GM19372 (cell line): ENCODE measurements around the gene FURIN.
"Not testable (repeated sequence)": the region's sequence is repeated elsewhere in the genome, so short reads cannot be mapped to it uniquely, and the experiment has no call there.

ENCODE experiments used
- ATAC-seq: cut with Tn5 transposase; IDR thresholded peaks from one replicate; pipeline ENCODE4 v1.9.1; 2021; ENCODE audit warnings: mild to moderate bottlenecking, low read depth, moderate library complexity; ENCODE audit not compliant: unreplicated experiment

The FURIN gene

GRCh38 chr15:90869601-90870353 lies 1.4 kb downstream of the FURIN start:
- no peak for ATAC-seq

GRCh38 chr15:90870354-90871138 lies 2.2 kb downstream of the FURIN start:
- ATAC-seq = no peak

- no peak for ATAC-seq
Measured at GRCh38 chr15:90871139-90871715, 2.8 kb downstream of the FURIN start.

- ATAC-seq = no peak
Measured at GRCh38 chr15:90871716-90872485, 3.5 kb downstream of the FURIN start.

- no peak for ATAC-seq
Measured at GRCh38 chr15:90872486-90873184, 4.2 kb downstream of the FURIN start.

DNA sequence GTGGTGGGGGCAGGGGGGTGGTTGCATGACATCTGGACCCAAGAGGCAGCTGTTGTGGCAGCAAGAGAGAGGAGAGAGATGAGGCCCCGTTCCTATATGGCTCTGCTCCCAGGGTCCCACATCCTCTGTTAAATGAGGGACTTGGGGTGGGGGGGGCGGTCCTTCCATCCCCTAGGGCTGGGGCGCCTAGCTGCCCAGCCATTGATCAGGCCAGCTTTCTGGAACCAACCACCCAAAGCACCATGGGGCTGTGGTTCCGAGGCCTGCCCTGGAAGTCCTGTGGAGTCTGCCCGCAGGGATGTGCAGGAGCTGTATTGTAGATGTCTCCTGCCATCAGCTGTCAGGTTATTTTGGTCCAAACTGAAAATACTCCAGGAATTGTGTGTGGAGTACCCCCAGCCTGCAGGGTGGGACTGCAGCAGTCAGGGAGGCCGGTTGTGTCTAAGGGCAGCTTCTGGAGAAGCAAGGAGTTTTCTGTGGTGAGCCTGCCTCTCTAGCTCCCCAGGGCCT lies 5.2 kb downstream of the FURIN start:
- ATAC-seq = no peak

- no peak for ATAC-seq
Measured at GRCh38 chr15:90873998-90874605, 5.7 kb downstream of the FURIN start.

GRCh38 chr15:90874986-90875385 lies 6.6 kb downstream of the FURIN start:
- ATAC-seq = not testable (repeated sequence)

DNA sequence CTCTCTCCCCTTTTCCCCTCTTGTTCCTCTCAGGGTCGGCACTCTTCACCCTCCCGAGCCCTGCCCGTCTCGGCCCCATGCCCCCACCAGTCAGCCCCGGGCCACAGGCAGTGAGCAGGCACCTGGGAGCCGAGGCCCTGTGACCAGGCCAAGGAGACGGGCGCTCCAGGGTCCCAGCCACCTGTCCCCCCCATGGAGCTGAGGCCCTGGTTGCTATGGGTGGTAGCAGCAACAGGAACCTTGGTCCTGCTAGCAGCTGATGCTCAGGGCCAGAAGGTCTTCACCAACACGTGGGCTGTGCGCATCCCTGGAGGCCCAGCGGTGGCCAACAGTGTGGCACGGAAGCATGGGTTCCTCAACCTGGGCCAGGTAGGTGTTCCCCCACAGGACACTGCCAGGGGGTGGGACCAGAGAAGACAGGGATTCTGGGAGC lies 7.2 kb downstream of the FURIN start:
- ATAC-seq = no peak

DNA sequence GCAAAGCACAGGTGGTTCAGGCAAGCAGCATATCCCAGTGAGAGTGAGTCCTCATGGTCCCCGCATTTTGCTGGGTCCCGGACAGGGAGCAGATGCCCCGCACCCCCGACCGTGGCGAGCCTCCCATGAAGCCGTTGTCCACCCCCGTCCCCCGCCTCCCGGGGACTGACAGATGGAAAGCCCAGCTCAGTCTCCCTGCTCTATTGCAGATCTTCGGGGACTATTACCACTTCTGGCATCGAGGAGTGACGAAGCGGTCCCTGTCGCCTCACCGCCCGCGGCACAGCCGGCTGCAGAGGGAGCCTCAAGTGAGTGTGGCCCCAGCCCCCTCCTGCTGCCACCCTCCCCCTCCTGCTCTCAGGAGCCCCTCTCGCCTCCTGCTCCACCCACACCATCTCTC lies 7.7 kb downstream of the FURIN start:
- ATAC-seq = no peak

- no peak for ATAC-seq
Measured at GRCh38 chr15:90876512-90877170, 8.3 kb downstream of the FURIN start.

DNA sequence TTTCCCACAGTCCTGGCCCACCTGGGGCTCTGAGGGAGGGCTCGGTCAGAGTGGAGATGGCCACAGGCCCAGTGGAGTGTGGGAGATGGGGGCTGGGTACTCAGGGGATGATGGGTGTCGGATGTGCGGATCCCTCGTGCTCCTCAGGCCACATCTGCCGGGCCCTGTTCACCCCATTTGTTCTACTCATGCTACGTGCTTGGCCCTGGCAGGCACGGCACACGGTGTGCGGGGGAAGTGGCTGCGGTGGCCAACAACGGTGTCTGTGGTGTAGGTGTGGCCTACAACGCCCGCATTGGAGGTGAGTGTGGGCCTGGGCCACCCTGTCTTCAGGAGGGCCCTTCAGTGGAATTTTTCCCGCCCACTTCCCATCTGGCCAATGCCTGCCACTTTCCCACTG lies 8.9 kb downstream of the FURIN start:
- no peak for ATAC-seq

GRCh38 chr15:90877996-90878395 lies 9.6 kb downstream of the FURIN start:
- ATAC-seq = no peak

DNA sequence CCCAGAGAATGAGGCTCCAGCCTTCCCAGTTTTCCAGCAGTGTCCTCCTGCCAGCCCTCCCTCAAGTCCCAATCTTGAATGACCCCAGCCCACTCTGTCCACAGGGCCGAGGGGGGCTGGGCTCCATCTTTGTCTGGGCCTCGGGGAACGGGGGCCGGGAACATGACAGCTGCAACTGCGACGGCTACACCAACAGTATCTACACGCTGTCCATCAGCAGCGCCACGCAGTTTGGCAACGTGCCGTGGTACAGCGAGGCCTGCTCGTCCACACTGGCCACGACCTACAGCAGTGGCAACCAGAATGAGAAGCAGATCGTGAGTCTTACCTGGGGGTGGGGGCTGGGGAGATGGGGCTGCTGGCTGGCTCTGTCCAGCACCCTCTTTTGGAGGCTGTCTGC lies 10.3 kb downstream of the FURIN start:
- no peak for ATAC-seq

DNA sequence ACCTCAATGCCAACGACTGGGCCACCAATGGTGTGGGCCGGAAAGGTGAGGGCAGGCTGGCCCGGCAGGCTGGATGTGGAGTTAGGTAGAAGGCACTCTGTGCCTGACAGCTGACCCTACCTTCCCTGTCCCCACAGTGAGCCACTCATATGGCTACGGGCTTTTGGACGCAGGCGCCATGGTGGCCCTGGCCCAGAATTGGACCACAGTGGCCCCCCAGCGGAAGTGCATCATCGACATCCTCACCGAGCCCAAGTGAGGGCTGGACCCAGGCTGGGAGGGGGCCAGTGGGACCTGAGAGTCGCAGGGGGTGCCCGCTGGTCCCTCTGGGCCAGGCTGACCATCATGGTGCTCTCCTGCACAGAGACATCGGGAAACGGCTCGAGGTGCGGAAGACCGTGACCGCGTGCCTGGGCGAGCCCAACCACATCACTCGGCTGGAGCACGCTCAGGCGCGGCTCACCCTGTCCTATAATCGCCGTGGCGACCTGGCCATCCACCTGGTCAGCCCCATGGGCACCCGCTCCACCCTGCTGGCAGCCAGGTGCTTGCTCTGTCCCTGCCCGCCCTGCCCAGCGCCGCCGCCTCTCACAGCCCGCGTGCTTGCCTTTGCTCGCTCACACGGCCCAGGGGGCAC lies 11.5 kb downstream of the FURIN start:
- no peak for ATAC-seq

GRCh38 chr15:90880381-90881145 lies 12.2 kb downstream of the FURIN start:
- ATAC-seq = no peak

- ATAC-seq = no peak
Measured at GRCh38 chr15:90881181-90881977, 13.0 kb downstream of the FURIN start.
